Mammary epithelial cell (primary cell): ENCODE results near the gene FAM118B.

ENCODE experiments used
- CTCF ChIP-seq, 2 donors: IDR thresholded peaks in 1 of 2; conservative IDR thresholded peaks in 1 of 2; 2 replicates each; pipeline ENCODE4 v1.5.1; 2011 to 2012; ENCODE audit warnings: inconsistent platforms in 2 of 2, low read length in 2 of 2, mild to moderate bottlenecking in 2 of 2, control low read depth in 1 of 2, low read depth in 1 of 2; ENCODE audit not compliant: insufficient read depth in 1 of 2; ENCODE audit errors: extremely low read depth in 1 of 2
- EZH2 ChIP-seq: IDR thresholded peaks from 2 replicates; pipeline ENCODE4 v1.6.1; 2012; ENCODE audit warnings: low read length, inconsistent platforms, borderline replicate concordance

- no peak for TF ChIP-seq EZH2
- TF ChIP-seq CTCF (conservative IDR thresholded peaks at IDR 0.05 in 1 of 2, IDR thresholded peaks at IDR 0.05 in 1 of 2; ENCODE audit: extremely low read depth in 1 of 2, insufficient read depth in 1 of 2, low read depth in 1 of 2, low read length in 2 of 2), result no peak
Observed at GRCh38 chr11:126229858-126230540, 18.4 kb downstream of the FAM118B start.
